ENCODE results near the gene DONSON.
"Not testable (repeated sequence)": the region's sequence is repeated elsewhere in the genome, so short reads cannot be mapped to it uniquely, and the experiment has no call there.

The DONSON gene

GRCh38 chr21:33588485-33589335, at the start of gene DONSON:
Gene DONSON (minus strand): TSS chr21:33588684. CDS start chr21:33588641, 43 bp downstream.
- DNase-seq, result peak; percentile 78

DNA sequence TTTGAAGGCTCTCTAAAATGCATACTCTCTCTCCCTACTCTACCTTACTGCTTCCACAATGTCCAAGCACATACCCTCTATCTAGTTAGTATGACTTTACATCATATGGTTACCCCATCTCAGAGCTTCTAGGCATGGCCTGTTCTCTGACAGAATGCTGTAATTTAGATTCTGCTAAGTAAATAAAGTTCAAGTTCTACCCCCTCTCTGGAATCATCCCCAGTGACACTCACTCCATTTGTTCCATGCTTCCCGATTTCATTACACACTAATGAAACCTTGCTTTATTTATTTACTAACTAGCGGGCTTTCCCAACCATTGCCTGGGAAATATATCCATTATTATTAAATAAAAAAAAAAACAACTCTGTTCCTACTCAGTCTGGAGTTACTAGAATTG, 45.8 kb upstream of the DONSON start:
- DNase-seq, result no peak

GRCh38 chr21:33626151-33626550, 37.7 kb upstream of the DONSON start:
- not testable (repeated sequence) for DNase-seq

GRCh38 chr21:33622253-33622652, 33.8 kb upstream of the DONSON start:
- DNase-seq, result no peak

DNA sequence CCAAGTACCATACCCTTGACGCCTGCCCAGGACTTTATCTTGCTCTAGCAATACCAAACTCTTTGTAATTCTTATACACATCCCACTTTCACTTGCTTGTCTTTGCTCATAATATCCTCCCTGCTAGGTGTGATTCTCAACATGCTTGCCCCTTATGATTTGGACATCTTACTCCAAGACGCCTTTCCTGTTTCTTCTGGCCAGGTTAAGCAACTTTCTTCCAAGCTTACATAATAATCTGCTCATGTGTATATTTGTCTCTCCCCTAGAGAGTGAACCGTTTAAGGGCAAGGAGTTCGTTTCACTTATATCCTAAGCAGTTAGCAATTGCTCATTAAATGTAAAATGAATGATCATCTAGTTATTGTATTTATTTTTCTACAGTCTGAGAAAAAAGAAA, 31.2 kb upstream of the DONSON start:
- no peak for DNase-seq

DNA sequence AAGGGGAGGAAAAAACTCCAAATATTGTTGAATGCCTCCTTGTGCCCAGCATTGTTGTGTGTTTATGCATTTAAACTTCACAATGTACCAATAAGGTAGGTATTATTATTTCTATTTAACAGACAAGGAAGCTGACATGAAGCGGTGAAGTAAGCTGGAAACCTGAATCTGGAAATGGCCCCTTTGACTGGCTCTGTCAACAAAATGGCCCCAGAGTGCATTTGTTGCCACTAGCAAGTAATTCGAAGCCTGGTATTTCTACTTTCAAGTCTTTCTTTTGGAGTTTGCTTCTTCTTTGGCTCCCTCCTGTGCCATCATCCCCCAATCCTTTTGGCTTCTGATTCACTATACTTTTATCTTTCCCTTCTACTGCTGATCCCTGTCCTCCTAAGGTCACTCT, 29.9 kb upstream of the DONSON start:
- DNase-seq, result no peak

DNA sequence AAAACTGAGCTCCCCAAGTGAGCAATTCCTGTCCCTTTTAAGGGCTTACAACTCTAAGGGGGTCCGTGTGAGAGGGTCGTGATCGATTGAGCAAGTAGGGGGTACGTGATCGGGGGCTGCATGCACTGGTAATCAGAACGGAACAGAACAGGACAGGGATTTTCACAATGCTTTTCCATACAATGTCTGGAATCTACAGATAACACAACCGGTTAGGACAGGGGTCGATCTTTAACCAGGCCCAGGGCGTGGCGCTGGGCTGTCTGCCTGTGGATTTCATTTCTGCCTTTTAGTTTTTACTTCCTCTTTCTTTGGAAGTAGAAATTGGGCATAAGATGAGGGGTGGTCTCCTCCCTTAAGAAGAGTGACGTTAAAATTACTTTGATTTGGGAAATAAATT, 29.1 kb upstream of the DONSON start:
- DNase-seq, result not testable (repeated sequence)

DNA sequence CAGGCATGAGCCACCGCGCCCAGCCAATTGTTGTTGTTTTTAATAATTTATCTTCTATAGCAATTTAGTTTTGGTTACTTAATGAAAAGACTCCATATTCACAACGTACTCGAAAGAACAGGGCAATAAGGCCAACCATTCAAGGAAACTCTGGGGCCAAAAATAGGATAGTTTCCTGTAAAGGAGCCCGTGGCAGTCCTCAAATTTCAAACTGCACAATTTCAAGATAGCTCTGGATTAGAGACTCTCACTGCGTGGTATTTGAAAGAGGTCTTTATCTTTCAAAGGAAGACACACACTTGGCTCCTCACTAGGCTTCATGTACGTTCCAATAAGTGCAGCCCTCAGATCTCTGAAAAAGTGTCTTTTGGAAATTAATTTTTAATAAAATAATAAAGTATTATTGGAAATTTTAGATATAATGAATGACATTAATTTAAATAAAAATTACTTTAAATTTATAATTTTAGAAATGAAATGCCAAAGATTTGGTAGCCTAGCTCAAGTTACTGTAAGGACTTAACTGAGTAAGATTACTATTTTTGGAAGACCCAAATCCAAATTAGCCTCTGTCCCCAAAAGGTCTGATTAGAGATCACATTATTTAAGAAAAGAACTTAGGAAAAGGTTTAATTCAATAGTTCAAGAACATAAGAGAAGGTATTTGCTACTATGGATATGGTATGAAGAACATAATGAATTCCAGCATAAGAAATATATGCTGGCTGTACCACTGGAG, 22.7 kb upstream of the DONSON start:
- DNase-seq, result no peak

DNA sequence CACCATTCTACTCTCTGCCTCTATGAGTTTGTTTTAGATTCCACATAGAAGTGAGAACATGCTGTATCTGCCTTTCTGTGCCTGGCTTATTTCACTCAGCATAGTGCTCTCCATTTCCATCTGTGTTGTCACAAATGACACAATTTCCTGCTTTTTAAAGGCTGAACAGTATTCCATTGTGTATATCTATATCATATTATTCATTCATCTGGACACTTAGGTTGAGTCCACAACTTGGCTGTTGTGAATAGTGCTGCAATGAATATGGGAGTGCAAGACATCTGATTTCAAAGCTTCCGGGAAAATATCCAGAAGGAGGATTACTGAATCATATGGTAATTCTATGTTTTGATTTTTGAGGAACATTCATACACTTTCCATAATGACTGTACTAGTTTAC, 20.1 kb upstream of the DONSON start:
- no peak for DNase-seq

DNA sequence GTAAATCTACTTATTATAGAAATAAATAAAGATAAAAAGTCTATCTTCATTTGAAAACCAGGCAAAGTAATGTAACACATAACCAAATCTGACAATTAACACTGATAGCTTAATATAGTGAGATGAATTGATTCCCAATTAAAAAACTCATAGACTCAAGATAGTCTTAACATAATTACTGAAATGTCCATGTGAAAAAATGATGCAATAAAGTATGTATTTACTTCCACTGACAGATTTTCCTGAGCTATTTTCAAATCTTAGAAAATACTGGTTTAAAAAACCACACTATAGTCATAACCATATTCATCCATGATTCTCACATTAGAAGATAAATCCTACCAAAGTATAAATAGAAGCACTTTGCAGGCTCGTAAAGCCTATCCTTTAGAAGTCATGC, 9.6 kb upstream of the DONSON start:
- DNase-seq, result no peak

DNA sequence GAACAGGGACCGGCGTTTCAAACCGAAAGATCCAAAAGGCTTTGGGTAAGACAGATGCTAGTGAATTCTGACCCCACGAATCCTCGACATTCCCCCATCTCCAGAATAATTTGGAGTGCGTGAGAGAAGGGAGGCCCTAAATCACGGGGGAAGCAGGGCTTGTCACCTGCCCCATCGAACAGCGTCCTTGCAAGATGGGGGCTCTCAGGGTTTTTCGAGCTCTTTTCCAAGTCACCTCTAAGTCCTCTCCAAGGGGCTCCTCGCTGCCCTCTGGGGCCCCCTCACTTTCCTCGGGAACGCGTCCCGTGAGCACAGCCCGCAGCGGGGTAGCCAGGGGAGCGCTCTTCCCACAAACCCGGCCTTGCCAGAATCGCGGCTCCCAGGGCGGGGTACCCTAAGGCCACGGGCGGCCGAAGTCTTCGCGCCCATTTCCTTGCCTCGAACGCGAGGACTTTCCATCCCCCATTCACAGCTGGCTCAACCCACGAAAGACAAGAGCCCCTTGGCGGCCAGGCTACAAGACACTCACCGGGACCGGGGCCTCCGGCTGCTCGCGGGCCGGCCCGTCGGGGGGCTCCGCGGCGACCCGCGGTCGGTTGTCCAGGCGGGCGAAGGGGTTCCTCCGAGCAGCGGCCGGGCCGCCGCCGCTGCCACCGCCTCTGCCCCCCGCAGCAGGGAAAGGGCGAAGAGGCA, 546 bp downstream of the DONSON start:
- peak; percentile 9 for DNase-seq

GRCh38 chr21:33586927-33587326, 1.6 kb downstream of the DONSON start:
- no peak for DNase-seq

DNA sequence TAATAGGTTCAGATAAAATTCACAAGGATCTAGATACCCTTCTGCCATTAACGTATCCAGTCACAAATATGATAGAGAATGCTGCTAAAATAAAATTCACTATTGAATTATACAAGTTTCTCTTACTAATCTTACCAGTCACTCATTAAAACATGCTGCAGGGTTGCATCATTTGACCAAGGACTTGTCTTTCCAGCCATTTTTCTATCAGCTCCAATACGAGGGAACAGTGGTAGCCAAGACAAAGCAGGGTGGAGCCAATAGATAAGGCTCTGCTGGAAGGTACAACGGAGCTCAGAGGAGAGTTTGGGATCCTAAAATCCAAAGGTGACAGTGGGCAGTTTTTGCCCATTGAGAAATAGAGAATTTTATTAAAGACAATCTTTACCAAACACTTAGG, 4.0 kb downstream of the DONSON start:
- DNase-seq, result no peak

- no peak for DNase-seq
These were observed 9.4 kb downstream of the DONSON start for GRCh38 chr21:33578959-33579542.

DNA sequence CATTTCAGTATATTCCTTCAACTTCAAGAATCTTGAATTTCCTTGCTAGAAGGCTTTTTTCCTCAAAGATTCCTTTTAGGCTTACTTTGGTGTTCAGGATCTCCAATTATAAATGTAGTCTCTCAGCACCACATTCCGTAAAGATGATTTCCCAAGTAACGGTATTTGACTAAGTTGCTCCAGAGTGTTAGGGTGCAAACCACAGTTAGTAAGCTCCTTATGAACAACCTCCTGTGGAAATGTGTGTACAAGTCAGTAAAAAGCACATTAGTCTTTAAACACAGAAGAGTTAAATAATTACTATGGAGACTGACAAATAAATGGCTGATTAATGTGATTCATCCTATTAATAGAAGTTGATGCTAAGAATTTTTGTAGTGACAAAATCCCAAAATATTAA, 10.3 kb downstream of the DONSON start:
- DNase-seq, result no peak

- not testable (repeated sequence) for DNase-seq
These were observed 11.7 kb downstream of the DONSON start for GRCh38 chr21:33576741-33577141.

- no peak for DNase-seq
These were observed 16.1 kb downstream of the DONSON start for GRCh38 chr21:33572350-33572749.

- no peak for DNase-seq
These were observed 18.5 kb downstream of the DONSON start for GRCh38 chr21:33569991-33570390.

DNA sequence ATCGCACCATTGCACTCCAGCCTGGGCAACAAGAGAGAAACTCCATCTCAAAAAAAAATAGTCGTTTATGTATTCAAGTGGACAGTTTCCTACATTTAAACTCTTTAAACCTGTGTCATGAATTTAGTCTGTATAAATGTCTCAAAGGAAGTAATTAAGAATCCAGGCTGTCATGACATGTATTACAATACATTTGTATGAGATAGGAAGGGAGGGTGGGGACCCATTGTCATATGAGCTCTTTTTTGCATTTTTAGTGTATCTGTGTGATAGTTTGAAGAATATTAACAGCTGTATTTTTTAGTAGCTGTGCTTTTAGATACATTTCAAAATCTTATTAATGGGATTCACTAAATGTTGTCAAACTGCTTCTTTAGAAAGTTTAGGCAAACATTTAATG, 20.0 kb downstream of the DONSON start:
- DNase-seq, result no peak

DNA sequence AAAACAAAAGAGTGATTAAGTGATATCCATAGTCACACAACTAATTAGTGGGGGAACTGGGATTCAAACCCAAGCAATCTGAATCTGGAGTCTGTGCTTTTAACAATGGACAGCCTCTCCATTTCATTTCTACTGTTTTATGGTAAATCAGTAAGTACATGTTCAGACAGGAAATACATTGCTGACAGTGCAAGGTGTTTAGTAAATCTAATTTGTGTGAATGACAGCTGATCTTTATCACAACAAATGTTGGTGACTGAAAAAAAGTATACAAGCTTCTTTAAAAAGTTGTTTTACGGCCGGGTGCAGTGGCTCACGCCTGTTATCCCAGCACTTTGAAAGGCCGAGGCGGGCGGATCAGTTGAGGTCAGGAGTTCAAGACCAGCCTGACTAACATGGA, 20.6 kb downstream of the DONSON start:
- no peak for DNase-seq

GRCh38 chr21:33566514-33566913, 22.0 kb downstream of the DONSON start:
- no peak for DNase-seq

GRCh38 chr21:33562389-33562788, 26.1 kb downstream of the DONSON start:
- no peak for DNase-seq

- peak; percentile 41 for DNase-seq
These were observed 27.1 kb downstream of the DONSON start for GRCh38 chr21:33561373-33561772.

Data from kidney glomerular epithelial cell (primary cell).